Naive thymus-derived CD4-positive, alpha-beta T cell (primary cell): ENCODE data around the gene PPP1R12C. TPM values are rescaled to one million over a fixed set of nuclear protein-coding genes. Genes with fewer than 3 reads are reported as not detected.

Experiments used
- ATAC-seq: fragments of 150-1000 bp; cut with Tn5 transposase; 2 replicates; pipeline ENCODE4 v1.10.0; 2021; ENCODE audit warnings: mild to moderate bottlenecking, moderate library complexity
- CTCF ChIA-PET: fragments of 350-600 bp; sonication (Branson Sonifier 250); formaldehyde crosslinking; loops from one replicate; lab custom pipeline; 2021; ENCODE audit warnings: antibody characterized with exemption; lab: Charles Lee
- POLR2A ChIA-PET: fragments of 350-600 bp; sonication (Branson Sonifier 250); formaldehyde crosslinking; loops from one replicate; lab custom pipeline; 2021; ENCODE audit warnings: antibody characterized with exemption, inconsistent platforms; lab: Charles Lee
- DNase-seq, 9 donors: peaks; one replicate each; pipeline versions ENCODE4 v3.0.0 to v3.0.0-alpha.2; 2020 to 2022; ENCODE audit warnings: mixed read lengths in 1 of 9
- H3K27ac ChIP-seq: one replicate; pipeline ENCODE4 v1.7.0; 2013; ENCODE audit warnings: mild to moderate bottlenecking, low read depth, low read length, moderate library complexity
- H3K27me3 ChIP-seq, 2 donors: one replicate each; pipeline ENCODE4 v1.7.0; 2013; ENCODE audit warnings: low read length in 2 of 2, mild to moderate bottlenecking in 2 of 2, moderate library complexity in 2 of 2; ENCODE audit not compliant: control insufficient read depth in 2 of 2, insufficient read depth in 2 of 2
- H3K36me3 ChIP-seq, 3 experiments: 1 replicate in 2 of 3; 2 replicates in 1 of 3; pipeline ENCODE4 v1.7.0; 2013; ENCODE audit warnings: low read length in 3 of 3, mild to moderate bottlenecking in 3 of 3, moderate library complexity in 1 of 3; ENCODE audit not compliant: insufficient read depth in 3 of 3, control insufficient read depth in 2 of 3
- H3K4me1 ChIP-seq, 2 donors: one replicate each; pipeline ENCODE4 v1.7.0; 2013; ENCODE audit warnings: low read length in 2 of 2, mild to moderate bottlenecking in 2 of 2, moderate library complexity in 1 of 2; ENCODE audit not compliant: control insufficient read depth in 2 of 2, insufficient read depth in 2 of 2
- H3K4me3 ChIP-seq: 2 replicates; pipeline ENCODE4 v1.7.0; 2013; ENCODE audit warnings: mild to moderate bottlenecking, low read length
- H3K9me3 ChIP-seq, 3 experiments: 1 replicate in 2 of 3; 2 replicates in 1 of 3; pipeline ENCODE4 v1.7.0; 2013; ENCODE audit warnings: low read length in 3 of 3; ENCODE audit not compliant: control insufficient read depth in 2 of 3
- H3K27ac Mint-ChIP-seq, 9 donors: one replicate each; pipeline ENCODE4 v1.8.0; 2020 to 2022; ENCODE audit warnings: mixed read lengths in 9 of 9, mild to moderate bottlenecking in 8 of 9, moderate library complexity in 5 of 9, inconsistent platforms in 2 of 9
- H3K27me3 Mint-ChIP-seq, 5 donors: one replicate each; pipeline ENCODE4 v1.8.0; 2021 to 2022; ENCODE audit warnings: mixed read lengths in 5 of 5, mild to moderate bottlenecking in 1 of 5
- H3K36me3 Mint-ChIP-seq, 5 donors: one replicate each; pipeline ENCODE4 v1.8.0; 2020 to 2022; ENCODE audit warnings: mixed read lengths in 5 of 5, mild to moderate bottlenecking in 3 of 5, inconsistent platforms in 1 of 5
- H3K4me1 Mint-ChIP-seq, 7 donors: one replicate each; pipeline ENCODE4 v1.8.0; 2020 to 2022; ENCODE audit warnings: mixed read lengths in 7 of 7, mild to moderate bottlenecking in 3 of 7, inconsistent platforms in 1 of 7
- H3K4me3 Mint-ChIP-seq, 10 donors: one replicate each; pipeline ENCODE4 v1.8.0; 2020 to 2022; ENCODE audit warnings: mild to moderate bottlenecking in 10 of 10, mixed read lengths in 10 of 10, moderate library complexity in 6 of 10, inconsistent platforms in 2 of 10
- H3K9me3 Mint-ChIP-seq, 11 donors: one replicate each; pipeline ENCODE4 v1.8.0; 2020 to 2022; ENCODE audit warnings: mixed read lengths in 11 of 11, mild to moderate bottlenecking in 4 of 11, inconsistent platforms in 1 of 11, moderate library complexity in 1 of 11
- intact Hi-C, 2 donors: fragments of 100-400 bp; cut with micrococcal nuclease; formaldehyde crosslinking; loops; one replicate each; pipeline ENCODE4 v1.15.1; 2023
- polyA plus RNA-seq, 2 donors: library from polyadenylated mRNA; unstranded; fragments of 300-500 nt; fragmentation: Illumina TruSeq; gene quantifications; one replicate each; pipeline ENCODE4 v1.2.3, GENCODE V29; 2021
- total RNA-seq, 6 experiments: library from RNA in 5 of 6; stranded (reverse) in 5 of 6; gene quantifications; 1 replicate in 5 of 6; 2 replicates in 1 of 6; pipeline ENCODE4 v1.2.3 and lab custom pipeline; 2021 to 2026

PPP1R12C gene
- total and polyA plus RNA-seq, 7 experiments from 2014 or later = 3.8 to 180 (median 142) TPM

DNA sequence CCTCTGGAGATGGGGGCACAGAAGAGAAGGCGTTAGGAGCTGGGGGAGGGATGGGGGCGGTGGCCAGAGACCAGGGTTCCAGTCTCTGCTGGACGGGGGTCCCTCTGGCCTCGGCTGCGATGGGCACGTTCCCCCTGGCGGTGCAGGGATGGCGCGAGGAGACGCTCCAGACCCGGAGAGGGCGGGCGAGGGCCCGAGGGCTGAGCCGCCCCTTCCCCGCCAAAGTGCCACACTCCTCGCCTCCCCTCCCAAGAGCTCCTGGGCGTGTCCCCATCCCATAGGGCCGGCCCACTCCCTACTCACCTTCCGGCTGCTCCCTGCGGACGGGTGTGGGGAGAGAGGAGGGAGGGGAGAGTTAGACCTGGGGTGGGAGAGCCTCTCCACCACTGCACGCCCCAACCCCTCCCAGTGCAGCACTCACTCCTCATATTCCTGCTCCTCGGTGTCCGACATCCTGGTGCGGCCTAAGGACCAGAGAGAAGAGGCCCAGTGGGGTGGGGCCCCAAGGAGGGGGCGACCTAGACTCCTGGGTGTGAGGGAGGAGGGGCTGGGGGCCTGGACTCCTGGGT, 29.4 kb upstream of the PPP1R12C start:
- H3K4me1 Mint-ChIP-seq = peaks cover 3 to 17% (median 10%) of the 10 kb centered on the region in 7 donors
- POLR2A ChIA-PET = no interaction called here

DNA sequence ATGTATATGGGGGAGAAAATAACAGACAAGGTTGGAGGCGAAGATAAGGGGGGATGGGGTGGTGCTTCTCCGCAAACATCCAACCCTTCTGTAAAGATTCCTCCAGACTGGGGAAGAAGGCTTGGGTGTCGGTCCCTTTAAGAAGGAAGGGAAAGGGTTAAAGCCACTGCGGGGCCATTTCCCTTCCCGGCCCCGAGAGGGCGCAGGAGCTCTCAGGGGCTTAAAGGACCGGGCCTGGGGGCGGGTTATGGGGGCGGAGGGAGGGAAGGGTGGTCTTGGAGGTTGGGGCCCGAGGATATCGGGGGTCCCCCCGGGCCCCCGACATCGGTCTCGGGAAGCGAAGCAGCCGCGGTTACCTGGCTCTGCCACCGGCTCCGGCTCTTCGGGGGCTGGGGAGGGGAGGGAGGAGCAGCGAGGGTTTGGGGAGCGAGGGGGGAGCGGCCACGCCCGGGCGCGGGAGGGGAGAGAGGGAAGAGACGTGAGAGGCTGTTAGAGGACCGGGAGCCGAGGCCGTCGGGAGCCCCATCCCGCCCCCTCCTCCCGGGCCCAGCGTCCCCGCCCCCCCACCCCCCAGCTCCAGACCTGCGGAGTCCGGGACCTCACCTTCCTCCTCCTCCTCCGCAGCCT, 28.8 kb upstream of the PPP1R12C start:
- Mint-ChIP-seq H3K4me3 (peak overlapping the region in 1 of 10 donors; percentile 28), H3K27me3 (peaks cover 49 to 65% (median 52%) of the 10 kb centered on the region in 5 donors), H3K9me3 (peaks cover 0 to 11% (median 0%) of the 10 kb centered on the region in 11 donors), H3K27ac (no peak overlapping the region), H3K36me3 (peaks cover 0 to 9% (median 0%) of the 10 kb centered on the region in 5 donors), H3K4me1 (peaks cover under 1 to 14% (median 8%) of the 10 kb centered on the region in 7 donors)
- Histone ChIP-seq H3K27me3 (peaks cover 10 to 11% of the 10 kb centered on the region in 2 donors), H3K9me3 (peaks cover 0 to under 1% (median 0%) of the 10 kb centered on the region in 3 experiments), H3K4me1 (no peaks in the 10 kb centered on the region), H3K4me3 (no peak overlapping the region), H3K36me3 (no peaks in the 10 kb centered on the region), H3K27ac (no peak overlapping the region)
- no peak for DNase-seq
- intact Hi-C loops = loop anchor here in 1 of 2 donors (10.0 kb wide), 1 partner anchor 159 kb away; no protein-coding TSS in a partner anchor
- CTCF ChIA-PET = interaction anchor here (0.6 to 1.0 kb wide), 2 partner anchors 57 to 357 kb away, joined by 3 read pairs; no protein-coding TSS in a partner anchor
- POLR2A ChIA-PET = no interaction called here
- no peak for ATAC-seq

More for the DNA sequence above, 29.4 kb upstream of the PPP1R12C start:
- Histone ChIP-seq H3K4me3 (no peak overlapping the region), H3K9me3 (peaks cover 0 to 6% (median 5%) of the 10 kb centered on the region in 3 experiments), H3K27ac (no peak overlapping the region), H3K27me3 (peaks cover 5 to 8% of the 10 kb centered on the region in 2 donors), H3K4me1 (no peaks in the 10 kb centered on the region), H3K36me3 (no peaks in the 10 kb centered on the region)
- intact Hi-C loops = loop anchor here in 1 of 2 donors (10.0 kb wide), 1 partner anchor 158 kb away; no protein-coding TSS in a partner anchor
- Mint-ChIP-seq H3K4me3 (peak overlapping the region in 1 of 10 donors; percentile 41), H3K9me3 (peaks cover 0 to 17% (median 5%) of the 10 kb centered on the region in 11 donors), H3K27me3 (peaks cover 48 to 59% (median 50%) of the 10 kb centered on the region in 5 donors), H3K27ac (no peak overlapping the region), H3K36me3 (peaks cover 0 to 9% (median 0%) of the 10 kb centered on the region in 5 donors)
- no peak for DNase-seq
- CTCF ChIA-PET = interaction anchor here (0.6 to 1.0 kb wide), 2 partner anchors 57 to 357 kb away, joined by 3 read pairs; no protein-coding TSS in a partner anchor
- ATAC-seq = no peak

DNA sequence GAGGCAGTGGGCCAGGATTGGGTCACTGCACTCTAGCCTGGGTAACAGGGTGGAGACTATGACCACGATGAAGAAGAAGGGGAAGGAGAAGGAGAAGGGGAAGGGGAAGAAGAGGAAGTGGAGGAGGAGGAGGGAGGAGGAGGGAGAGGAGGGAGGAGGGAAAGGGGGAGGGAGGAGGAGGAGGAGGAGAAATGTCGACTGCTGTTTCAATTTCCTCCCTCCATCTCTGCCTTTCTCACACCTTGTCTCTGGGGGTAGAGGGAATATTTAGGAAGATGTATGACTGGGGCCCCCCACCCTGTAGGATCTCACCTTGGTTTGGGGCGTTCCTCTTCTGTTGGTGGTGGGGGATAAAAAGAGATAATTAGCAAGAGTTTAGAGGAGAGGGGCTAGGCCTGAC, 27.8 kb upstream of the PPP1R12C start:
- H3K27me3 Mint-ChIP-seq = peaks cover 52 to 73% (median 55%) of the 10 kb centered on the region in 5 donors
- ChIA-PET POLR2A (no interaction called here), CTCF (interaction anchor here (1.0 kb wide), 1 partner anchor 358 kb away, joined by 3 read pairs; no protein-coding TSS in a partner anchor)
- intact Hi-C loops = loop anchor here in 1 of 2 donors (10.0 kb wide), 1 partner anchor 160 kb away; no protein-coding TSS in a partner anchor
- Histone ChIP-seq H3K9me3 (no peaks in the 10 kb centered on the region), H3K27me3 (peaks cover 11 to 13% of the 10 kb centered on the region in 2 donors), H3K36me3 (no peaks in the 10 kb centered on the region), H3K4me3 (no peak overlapping the region), H3K27ac (no peak overlapping the region), H3K4me1 (no peaks in the 10 kb centered on the region)
- H3K27ac Mint-ChIP-seq = peak overlapping the region in 1 of 9 donors; percentile 70
- peaks cover 3 to 16% (median 8%) of the 10 kb centered on the region in 7 donors for H3K4me1 Mint-ChIP-seq
- H3K36me3 Mint-ChIP-seq = peaks cover 0 to 8% (median 0%) of the 10 kb centered on the region in 5 donors
- ATAC-seq (no peak), DNase-seq (no peak)
- H3K4me3 Mint-ChIP-seq = peak overlapping the region in 1 of 10 donors; percentile 50
- H3K9me3 Mint-ChIP-seq = peaks cover 0 to 7% (median 0%) of the 10 kb centered on the region in 11 donors

DNA sequence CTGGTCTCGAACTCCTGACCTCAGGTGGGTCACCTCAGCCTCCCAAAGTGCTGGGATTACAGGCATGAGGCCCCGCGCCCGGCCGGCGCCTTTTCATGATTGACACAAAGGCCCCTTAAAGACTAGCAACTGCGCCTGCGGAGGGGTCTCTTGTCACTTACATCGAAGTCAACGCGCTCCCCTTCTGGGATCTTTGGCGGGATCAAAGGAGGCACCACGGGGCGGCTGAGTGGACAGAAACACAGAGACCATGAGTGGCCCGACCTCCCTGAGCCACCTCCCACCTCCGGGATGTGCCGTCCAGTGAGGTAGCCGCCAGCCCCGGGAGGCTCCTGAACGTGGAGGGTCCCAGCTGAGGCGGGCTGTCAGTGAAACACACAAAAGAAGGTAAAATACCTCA, 24.3 kb upstream of the PPP1R12C start:
- DNase-seq = no peak
- Mint-ChIP-seq H3K27ac (no peak overlapping the region), H3K4me3 (no peak overlapping the region), H3K27me3 (peaks cover 36 to 64% (median 38%) of the 10 kb centered on the region in 5 donors), H3K4me1 (peaks cover 3 to 16% (median 8%) of the 10 kb centered on the region in 7 donors), H3K9me3 (peaks cover 0 to 4% (median 0%) of the 10 kb centered on the region in 11 donors), H3K36me3 (peaks cover 0 to 4% (median 0%) of the 10 kb centered on the region in 5 donors)
- Histone ChIP-seq H3K27ac (no peak overlapping the region), H3K36me3 (no peaks in the 10 kb centered on the region), H3K27me3 (peaks cover 11 to 13% of the 10 kb centered on the region in 2 donors), H3K9me3 (no peaks in the 10 kb centered on the region), H3K4me1 (no peaks in the 10 kb centered on the region), H3K4me3 (no peak overlapping the region)
- CTCF ChIA-PET = interaction anchor here (0.7 to 5.3 kb wide), 11 partner anchors 196 to 490 kb away, joined by 3 to 71 read pairs (median 7); partner anchors contain the start of gene ZNF865
- ATAC-seq = no peak
- POLR2A ChIA-PET = interaction anchor here (0.7 to 0.8 kb wide), 3 partner anchors 24 to 362 kb away, joined by 4 to 5 read pairs (median 4); no protein-coding TSS in a partner anchor
- intact Hi-C loops = loop anchor here (1.0 to 10.0 kb wide), 5 partner anchors 163 to 490 kb away; no protein-coding TSS in a partner anchor

DNA sequence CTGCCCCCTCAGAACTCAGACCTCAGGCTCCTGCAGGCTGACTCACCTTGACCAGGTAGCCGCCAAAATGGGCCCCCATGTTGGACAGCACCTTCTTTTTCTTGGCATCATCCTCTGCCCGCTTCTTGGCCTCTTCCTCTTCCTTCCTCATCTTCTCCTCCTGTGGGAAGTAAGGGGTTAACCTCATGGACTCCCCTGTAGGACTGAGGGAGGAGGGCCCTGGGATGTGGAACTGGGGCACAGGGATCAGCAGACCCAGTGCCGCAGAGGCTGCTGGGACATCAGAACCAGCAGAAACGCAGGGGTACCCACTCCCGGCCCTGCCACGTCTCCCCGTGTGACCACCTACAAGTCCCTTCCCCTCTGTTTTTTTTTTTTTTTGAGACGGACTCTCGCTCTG, 20.5 kb upstream of the PPP1R12C start:
- Mint-ChIP-seq H3K4me3 (no peak overlapping the region), H3K27me3 (peaks cover 12 to 47% (median 25%) of the 10 kb centered on the region in 5 donors), H3K9me3 (no peaks in the 10 kb centered on the region), H3K36me3 (no peaks in the 10 kb centered on the region), H3K27ac (no peak overlapping the region), H3K4me1 (peaks cover 0 to 4% (median 3%) of the 10 kb centered on the region in 7 donors)
- no peaks in the 10 kb centered on the region for H3K36me3 ChIP-seq
- H3K27ac ChIP-seq = no peak overlapping the region
- H3K4me3 ChIP-seq = no peak overlapping the region
- POLR2A ChIA-PET = no interaction called here
- CTCF ChIA-PET = no interaction called here
- H3K9me3 ChIP-seq = no peaks in the 10 kb centered on the region
- intact Hi-C loops = loop anchor here in 1 of 2 donors (10.0 kb wide), 1 partner anchor 483 kb away; no protein-coding TSS in a partner anchor
- H3K27me3 ChIP-seq = peaks cover 4 to 9% of the 10 kb centered on the region in 2 donors
- no peaks in the 10 kb centered on the region for H3K4me1 ChIP-seq
- DNase-seq = no peak
- ATAC-seq = no peak

DNA sequence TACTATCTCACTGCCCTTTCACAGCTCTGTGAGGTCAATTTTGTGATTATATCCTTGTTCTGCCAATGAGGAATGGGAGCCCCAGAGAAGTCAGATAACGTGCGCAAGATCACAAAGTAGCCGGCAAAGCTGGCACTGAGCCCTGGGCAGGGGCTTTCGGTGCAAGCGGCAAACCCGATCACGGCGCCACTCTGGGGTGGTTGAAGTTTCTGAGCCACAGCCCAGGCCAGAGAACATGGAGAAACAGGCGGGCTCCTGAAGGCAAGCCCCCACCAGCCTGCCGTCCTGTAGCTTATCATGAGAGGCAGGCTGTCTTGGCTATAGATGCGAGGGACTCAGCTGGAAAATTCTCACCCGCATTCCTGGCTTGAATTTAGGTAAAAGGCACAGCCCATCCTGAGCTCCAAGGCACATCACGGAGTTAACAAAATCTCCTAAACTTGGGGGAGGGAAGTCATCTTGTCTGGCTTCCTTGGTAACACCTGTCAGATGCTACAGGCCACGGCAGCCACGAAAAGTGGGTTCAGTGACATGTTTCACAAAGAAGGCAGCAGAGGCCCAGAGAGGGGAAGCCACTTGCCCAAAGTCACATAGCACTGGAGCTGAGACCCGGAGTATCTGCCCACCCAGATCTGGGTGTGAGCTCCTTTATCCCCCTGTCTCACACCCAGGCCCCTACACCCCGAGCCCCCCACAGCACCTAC, 19.1 kb upstream of the PPP1R12C start:
- no peak overlapping the region for H3K27ac ChIP-seq
- no peaks in the 10 kb centered on the region for H3K36me3 ChIP-seq
- no peak for ATAC-seq
- no peak for DNase-seq
- CTCF ChIA-PET = no interaction called here
- Mint-ChIP-seq H3K27ac (no peak overlapping the region), H3K27me3 (peaks cover 17 to 45% (median 32%) of the 10 kb centered on the region in 5 donors), H3K4me3 (no peak overlapping the region), H3K9me3 (no peaks in the 10 kb centered on the region), H3K4me1 (peaks cover 0 to 4% (median 3%) of the 10 kb centered on the region in 7 donors), H3K36me3 (no peaks in the 10 kb centered on the region)
- POLR2A ChIA-PET = no interaction called here
- intact Hi-C loops = loop anchor here in 1 of 2 donors (10.0 kb wide), 1 partner anchor 482 kb away; no protein-coding TSS in a partner anchor
- no peak overlapping the region for H3K4me3 ChIP-seq
- no peaks in the 10 kb centered on the region for H3K9me3 ChIP-seq
- no peaks in the 10 kb centered on the region for H3K4me1 ChIP-seq
- H3K27me3 ChIP-seq = peaks cover under 1 to 9% of the 10 kb centered on the region in 2 donors
